HG03442 (cell line): ENCODE results near the gene KCNC3.

Experiments
- ATAC-seq: cut with Tn5 transposase; IDR thresholded peaks from one replicate; pipeline ENCODE4 v1.9.1; 2021; ENCODE audit warnings: mild to moderate bottlenecking, moderate library complexity; ENCODE audit not compliant: unreplicated experiment

Gene KCNC3

GRCh38 chr19:50280074-50280473 is 49.1 kb downstream of the KCNC3 start:
- no peak for ATAC-seq

- no peak for ATAC-seq
Measured at GRCh38 chr19:50277966-50278580, 51.1 kb downstream of the KCNC3 start.

- no peak for ATAC-seq
Measured at GRCh38 chr19:50276370-50277063, 52.7 kb downstream of the KCNC3 start.

GRCh38 chr19:50275577-50276368 is 53.4 kb downstream of the KCNC3 start:
- no peak for ATAC-seq

GRCh38 chr19:50273821-50274220 is 55.4 kb downstream of the KCNC3 start:
- no peak for ATAC-seq

- ATAC-seq: no peak
Measured at GRCh38 chr19:50272263-50272897, 56.8 kb downstream of the KCNC3 start.

GRCh38 chr19:50269653-50270052 is 59.5 kb downstream of the KCNC3 start:
- no peak for ATAC-seq

- ATAC-seq: no peak
Measured at GRCh38 chr19:50268501-50268900, 60.7 kb downstream of the KCNC3 start.

- no peak for ATAC-seq
Measured at GRCh38 chr19:50268041-50268440, 61.1 kb downstream of the KCNC3 start.

GRCh38 chr19:50266896-50267295 is 62.3 kb downstream of the KCNC3 start:
- ATAC-seq: no peak

GRCh38 chr19:50266041-50266440 is 63.1 kb downstream of the KCNC3 start:
- no peak for ATAC-seq

GRCh38 chr19:50264483-50265186 is 64.5 kb downstream of the KCNC3 start:
- no peak for ATAC-seq

- ATAC-seq: no peak
Measured at GRCh38 chr19:50263176-50263575, 66.0 kb downstream of the KCNC3 start.
